ENCODE results near the gene EPHA7. TPM values are rescaled to one million over a fixed set of nuclear protein-coding genes. Genes with fewer than 3 reads are reported as not detected.

EPHA7 gene
- total RNA-seq, 4 donors from 2014 or later: 158 to 262 (median 219) TPM

GRCh38 chr6:93371756-93372155 lies 47.6 kb downstream of the EPHA7 start:
- Histone ChIP-seq H3K27ac (replicated peaks in 1 of 4) (no peak overlapping the region), H3K4me1 (peaks cover 0 to 17% (median 12%) of the 10 kb centered on the region in 4 donors), H3K9me3 (no peaks in the 10 kb centered on the region), H3K27me3 (no peaks in the 10 kb centered on the region), H3K36me3 (no peaks in the 10 kb centered on the region), H3K4me3 (no peak overlapping the region)
- TF ChIP-seq POLR2A (IDR thresholded peaks at IDR 0.05; ENCODE audit: low read depth) (no peak), POLR2AphosphoS5 (IDR thresholded peaks at IDR 0.05) (no peak), EP300 (IDR thresholded peaks at IDR 0.05) (no peak)
- TF ChIP-seq, protein P1, sequence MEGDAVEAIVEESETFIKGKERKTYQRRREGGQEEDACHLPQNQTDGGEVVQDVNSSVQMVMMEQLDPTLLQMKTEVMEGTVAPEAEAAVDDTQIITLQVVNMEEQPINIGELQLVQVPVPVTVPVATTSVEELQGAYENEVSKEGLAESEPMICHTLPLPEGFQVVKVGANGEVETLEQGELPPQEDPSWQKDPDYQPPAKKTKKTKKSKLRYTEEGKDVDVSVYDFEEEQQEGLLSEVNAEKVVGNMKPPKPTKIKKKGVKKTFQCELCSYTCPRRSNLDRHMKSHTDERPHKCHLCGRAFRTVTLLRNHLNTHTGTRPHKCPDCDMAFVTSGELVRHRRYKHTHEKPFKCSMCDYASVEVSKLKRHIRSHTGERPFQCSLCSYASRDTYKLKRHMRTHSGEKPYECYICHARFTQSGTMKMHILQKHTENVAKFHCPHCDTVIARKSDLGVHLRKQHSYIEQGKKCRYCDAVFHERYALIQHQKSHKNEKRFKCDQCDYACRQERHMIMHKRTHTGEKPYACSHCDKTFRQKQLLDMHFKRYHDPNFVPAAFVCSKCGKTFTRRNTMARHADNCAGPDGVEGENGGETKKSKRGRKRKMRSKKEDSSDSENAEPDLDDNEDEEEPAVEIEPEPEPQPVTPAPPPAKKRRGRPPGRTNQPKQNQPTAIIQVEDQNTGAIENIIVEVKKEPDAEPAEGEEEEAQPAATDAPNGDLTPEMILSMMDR (IDR thresholded peaks at IDR 0.05): no peak
- intact Hi-C loops (cut with DNase I): no loop called here
- no peak for DNase-seq (ENCODE audit: extremely low spot score)

- no peak for DNase-seq (ENCODE audit: extremely low spot score)
- no peaks in the 10 kb centered on the region for H3K36me3 ChIP-seq
- intact Hi-C loops (cut with DNase I): no loop called here
- 72% methylated on average over 3 of the region's 3 CpGs for WGBS
- TF ChIP-seq POLR2AphosphoS5 (IDR thresholded peaks at IDR 0.05) (no peak), POLR2A (IDR thresholded peaks at IDR 0.05; ENCODE audit: low read depth) (no peak), EP300 (IDR thresholded peaks at IDR 0.05) (no peak)
- TF ChIP-seq, protein P1 (IDR thresholded peaks at IDR 0.05): no peak
- H3K9me3 ChIP-seq: no peaks in the 10 kb centered on the region
- H3K4me3 ChIP-seq: no peak overlapping the region
- H3K27me3 ChIP-seq: no peaks in the 10 kb centered on the region
- H3K4me1 ChIP-seq: peaks cover 0 to 13% (median 7%) of the 10 kb centered on the region in 4 donors
- no peak overlapping the region for H3K27ac ChIP-seq (replicated peaks in 1 of 4)
Measured at GRCh38 chr6:93369586-93370134, 49.7 kb downstream of the EPHA7 start.

DNA sequence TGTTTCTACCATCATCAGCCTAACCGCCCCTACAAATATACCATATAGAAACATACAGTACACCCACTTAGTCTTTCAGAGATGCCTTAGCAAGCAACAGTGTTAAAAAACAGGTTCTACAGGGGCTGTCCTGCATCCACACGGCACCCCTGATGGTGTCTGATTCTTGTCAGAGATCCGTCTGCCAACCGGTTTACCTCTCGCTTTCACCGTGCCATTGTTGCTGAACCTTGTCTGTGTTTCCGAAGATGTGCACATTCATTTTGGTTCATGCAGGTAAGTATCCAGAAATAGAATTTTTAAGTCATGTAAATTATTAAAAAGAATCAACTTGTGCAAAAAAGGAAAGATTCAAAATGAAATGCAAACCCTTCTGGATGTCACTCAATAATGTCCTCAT lies 52.9 kb downstream of the EPHA7 start:
- 89% methylated on average over 7 of the region's 7 CpGs for WGBS
- intact Hi-C loops (cut with DNase I): no loop called here
- no peak overlapping the region for H3K4me3 ChIP-seq
- peaks cover 0 to 18% (median 8%) of the 10 kb centered on the region in 4 donors for H3K4me1 ChIP-seq
- peaks cover 0 to 7% (median 0%) of the 10 kb centered on the region in 4 donors for H3K36me3 ChIP-seq
- H3K27ac ChIP-seq (replicated peaks in 1 of 4): no peak overlapping the region
- H3K27me3 ChIP-seq: no peaks in the 10 kb centered on the region
- no peak for TF ChIP-seq POLR2AphosphoS5 (IDR thresholded peaks at IDR 0.05)
- TF ChIP-seq POLR2A (IDR thresholded peaks at IDR 0.05; ENCODE audit: low read depth): no peak
- no peak for TF ChIP-seq EP300 (IDR thresholded peaks at IDR 0.05)
- TF ChIP-seq, protein P1 (IDR thresholded peaks at IDR 0.05): no peak
- H3K9me3 ChIP-seq: no peaks in the 10 kb centered on the region
- no peak for DNase-seq (ENCODE audit: extremely low spot score)

DNA sequence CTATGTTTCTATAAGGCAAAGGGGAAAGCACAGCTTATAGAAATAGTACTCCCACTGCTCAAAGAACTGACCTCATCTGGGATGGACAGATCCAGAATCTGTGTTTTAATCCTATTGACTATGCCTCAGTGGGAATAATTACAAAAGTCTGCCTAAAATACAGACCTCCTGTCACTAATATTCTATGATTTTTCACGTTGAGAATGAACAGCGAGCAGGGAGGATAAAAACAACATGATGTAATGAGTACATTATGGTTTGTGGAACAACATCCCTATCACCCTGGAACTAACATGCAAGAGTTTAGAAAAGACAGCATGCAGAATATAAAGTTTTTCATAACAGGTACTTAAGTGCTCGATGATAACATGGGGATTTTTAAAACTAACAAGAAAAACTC lies 53.9 kb downstream of the EPHA7 start:
- Histone ChIP-seq H3K4me3 (no peak overlapping the region), H3K9me3 (no peaks in the 10 kb centered on the region), H3K4me1 (peaks cover 0 to 23% (median 14%) of the 10 kb centered on the region in 4 donors), H3K36me3 (peaks cover 0 to 7% (median 0%) of the 10 kb centered on the region in 4 donors), H3K27me3 (no peaks in the 10 kb centered on the region), H3K27ac (replicated peaks in 1 of 4) (no peak overlapping the region)
- 71% methylated on average over 3 of the region's 3 CpGs for WGBS
- intact Hi-C loops (cut with DNase I): no loop called here
- TF ChIP-seq POLR2A (IDR thresholded peaks at IDR 0.05; ENCODE audit: low read depth) (no peak), EP300 (IDR thresholded peaks at IDR 0.05) (no peak), POLR2AphosphoS5 (IDR thresholded peaks at IDR 0.05) (no peak)
- TF ChIP-seq, protein P1 (IDR thresholded peaks at IDR 0.05): no peak
- DNase-seq (ENCODE audit: extremely low spot score): no peak

DNA sequence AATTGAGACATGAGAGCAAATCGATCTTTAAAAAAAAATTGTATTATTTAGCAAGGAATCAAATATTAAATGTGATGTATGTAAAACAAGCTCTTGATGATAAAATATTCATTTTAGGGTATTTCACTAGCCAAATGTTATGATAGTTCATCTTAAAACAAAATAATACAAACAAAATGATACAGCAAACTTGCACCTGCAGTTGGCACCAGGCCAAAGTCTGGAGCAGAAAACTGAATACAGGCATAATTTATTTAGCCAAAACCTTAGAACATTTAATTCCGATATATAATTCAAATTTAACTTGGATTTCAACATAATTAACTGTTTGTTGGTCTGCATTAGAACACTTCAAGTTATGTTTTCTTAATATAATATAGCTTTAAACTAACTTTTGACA lies 60.9 kb downstream of the EPHA7 start:
- TF ChIP-seq POLR2A (IDR thresholded peaks at IDR 0.05; ENCODE audit: low read depth) (no peak), POLR2AphosphoS5 (IDR thresholded peaks at IDR 0.05) (no peak), EP300 (IDR thresholded peaks at IDR 0.05) (no peak)
- TF ChIP-seq, protein P1 (IDR thresholded peaks at IDR 0.05): no peak
- peaks cover 6 to 35% (median 18%) of the 10 kb centered on the region in 4 donors for H3K36me3 ChIP-seq

More for the DNA sequence above, 60.9 kb downstream of the EPHA7 start:
- H3K9me3 ChIP-seq: no peaks in the 10 kb centered on the region
- H3K27me3 ChIP-seq: no peaks in the 10 kb centered on the region
- no peak overlapping the region for H3K4me3 ChIP-seq
- DNase-seq (ENCODE audit: extremely low spot score): no peak
- 83% methylated on average over 2 of the region's 2 CpGs for WGBS
- no peak overlapping the region for H3K27ac ChIP-seq (replicated peaks in 1 of 4)
- peaks cover 0 to 23% (median 11%) of the 10 kb centered on the region in 4 donors for H3K4me1 ChIP-seq
- intact Hi-C loops (cut with DNase I): no loop called here
